GM19193 (cell line): ENCODE measurements around the gene DNAH1.

Experiments used
- POLR2A ChIP-seq: IDR thresholded peaks from 4 replicates; pipeline ENCODE4 v1.6.1; 2011; ENCODE audit not compliant: insufficient read depth, insufficient read length; ENCODE audit errors: extremely low read depth

DNAH1 gene

DNA sequence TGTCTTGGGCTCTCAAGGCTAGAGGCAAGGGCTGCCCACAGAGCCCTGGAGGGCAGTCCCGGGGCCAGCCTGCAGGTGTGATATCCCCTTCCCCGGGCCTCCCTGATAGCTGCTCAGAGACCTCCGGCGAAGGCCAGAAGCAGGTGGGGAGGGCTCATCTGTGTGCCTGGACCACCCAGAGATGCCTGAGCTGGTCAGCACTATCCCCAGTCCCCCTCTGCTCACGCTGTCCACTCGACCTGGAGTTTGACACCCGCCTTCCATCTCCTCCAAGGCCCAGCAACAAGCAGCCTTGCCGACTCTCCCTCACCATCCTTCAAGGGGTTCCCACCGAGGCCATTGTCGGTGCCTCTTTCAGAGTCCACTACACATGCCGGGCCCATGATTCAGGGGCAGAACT, 39.4 kb downstream of the DNAH1 start:
- TF ChIP-seq POLR2A: no peak

DNA sequence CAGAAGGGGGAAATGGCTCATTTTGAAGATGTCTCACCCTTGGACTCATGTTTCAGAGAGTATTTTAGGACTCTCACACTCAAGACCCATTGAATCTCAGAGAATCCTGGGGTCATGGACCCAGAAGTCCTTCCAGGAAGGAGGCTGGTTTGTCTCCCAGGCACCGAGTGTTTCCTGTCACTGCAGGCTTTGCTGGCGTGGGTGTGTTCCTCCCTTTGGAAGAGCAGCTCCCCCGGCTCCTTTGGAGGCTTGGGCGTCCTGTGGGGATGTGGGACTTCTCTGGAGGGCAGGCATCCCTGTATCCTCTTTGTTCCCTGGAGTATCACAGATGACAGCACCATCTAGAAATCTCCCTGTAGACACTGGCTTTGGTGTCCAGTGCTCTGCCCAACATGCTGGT, 40.0 kb downstream of the DNAH1 start:
- no peak for TF ChIP-seq POLR2A

DNA sequence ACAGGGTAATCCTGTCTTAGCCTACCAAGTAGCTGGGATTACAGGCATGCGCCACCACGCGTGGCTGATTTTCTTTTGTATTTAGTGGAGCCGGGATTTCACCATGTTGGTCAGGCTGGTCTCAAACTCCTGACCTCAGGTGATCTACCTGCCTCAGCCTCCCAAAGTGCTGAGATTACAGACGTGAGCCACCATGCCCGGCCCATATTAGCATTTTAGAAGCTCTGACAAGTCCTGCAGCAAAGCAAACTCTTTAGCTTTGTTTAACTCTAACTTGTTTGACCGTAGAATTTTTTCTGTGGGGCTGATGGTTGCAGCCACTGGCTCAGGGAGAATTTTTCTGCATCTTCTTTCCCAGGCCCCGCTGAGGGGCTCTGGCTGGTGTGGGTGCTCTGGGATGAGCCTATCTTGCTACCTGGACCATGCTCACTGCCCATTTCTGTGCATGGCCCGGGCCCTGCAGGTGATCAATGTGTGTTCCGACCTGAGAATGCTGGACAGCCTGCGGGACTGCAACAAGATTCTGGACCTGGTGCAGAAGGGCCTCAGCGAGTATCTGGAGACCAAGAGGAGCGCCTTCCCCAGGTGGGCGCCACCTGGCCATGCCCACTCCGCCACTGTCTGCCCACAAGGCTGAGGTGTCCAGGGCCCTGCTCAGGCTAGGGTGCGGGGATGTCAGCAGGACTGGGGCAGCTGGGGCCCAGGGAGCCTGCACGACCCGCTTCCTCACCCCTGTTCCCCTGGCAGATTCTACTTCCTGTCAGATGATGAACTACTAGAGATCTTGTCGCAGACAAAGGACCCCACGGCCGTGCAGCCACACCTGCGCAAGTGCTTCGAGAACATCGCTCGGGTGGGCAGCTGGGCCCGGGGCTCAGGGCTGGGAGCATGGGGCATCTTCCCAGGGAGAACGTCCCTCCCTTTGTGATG, 41.3 kb downstream of the DNAH1 start:
- no peak for TF ChIP-seq POLR2A

DNA sequence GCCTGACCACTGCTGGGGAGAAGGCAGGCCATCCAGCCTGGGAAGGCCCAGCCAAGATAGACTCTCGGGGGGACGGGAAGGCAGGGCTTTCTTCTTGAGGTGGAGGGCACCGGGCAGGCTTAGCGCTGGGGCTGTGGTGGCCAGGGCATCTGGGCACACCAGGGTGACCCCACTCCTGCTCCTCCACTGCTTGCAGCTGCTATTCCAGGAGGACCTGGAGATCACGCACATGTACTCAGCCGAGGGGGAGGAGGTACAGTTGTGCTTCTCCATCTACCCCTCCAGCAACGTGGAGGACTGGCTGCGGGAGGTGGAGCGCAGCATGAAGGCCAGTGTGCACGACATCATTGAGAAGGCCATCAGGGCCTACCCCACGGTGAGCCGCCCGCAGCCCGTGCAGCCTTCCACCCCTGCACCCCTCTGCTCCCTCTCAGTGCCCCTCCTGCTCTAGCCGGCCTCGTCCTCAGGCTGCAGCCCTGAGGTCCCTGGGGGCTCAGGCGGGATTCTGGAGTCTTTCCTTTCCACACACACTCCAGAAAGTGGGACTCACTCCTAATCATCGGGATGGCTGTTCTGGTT, 42.3 kb downstream of the DNAH1 start:
- TF ChIP-seq POLR2A: no peak

DNA sequence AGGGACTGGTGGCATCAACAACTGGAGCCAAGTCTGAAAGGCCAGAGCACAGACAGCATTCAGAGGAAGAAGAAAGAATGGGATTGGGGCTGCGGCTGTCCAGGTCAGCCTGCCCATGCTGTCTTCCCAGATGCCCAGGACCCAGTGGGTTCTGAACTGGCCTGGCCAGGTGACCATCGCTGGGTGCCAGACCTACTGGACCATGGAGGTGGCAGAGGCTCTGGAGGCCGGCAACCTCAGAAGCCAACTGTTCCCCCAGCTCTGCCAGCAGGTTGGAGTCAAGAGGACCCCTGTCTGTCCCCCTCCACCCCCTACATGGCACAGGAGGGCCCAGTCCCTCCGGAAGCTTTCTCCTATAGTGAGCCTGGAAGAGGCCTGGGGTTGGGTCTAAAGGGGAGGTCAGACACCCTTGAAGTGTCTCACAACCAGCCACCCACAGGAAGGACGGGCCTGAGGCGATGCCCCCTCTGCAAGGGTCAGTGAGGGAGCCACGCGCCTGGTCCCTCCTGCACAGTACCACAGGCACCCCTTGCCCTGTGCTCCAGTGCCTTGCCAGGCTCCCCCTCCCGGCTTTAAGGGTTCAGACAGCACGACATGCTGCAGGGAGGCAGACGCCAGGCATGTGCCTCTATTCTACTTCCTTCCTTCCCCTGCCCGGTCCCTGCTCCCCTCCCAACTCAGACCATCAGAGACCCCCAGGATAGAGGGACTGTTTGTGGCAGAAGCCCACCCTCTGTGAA, 43.2 kb downstream of the DNAH1 start:
- no peak for TF ChIP-seq POLR2A

DNA sequence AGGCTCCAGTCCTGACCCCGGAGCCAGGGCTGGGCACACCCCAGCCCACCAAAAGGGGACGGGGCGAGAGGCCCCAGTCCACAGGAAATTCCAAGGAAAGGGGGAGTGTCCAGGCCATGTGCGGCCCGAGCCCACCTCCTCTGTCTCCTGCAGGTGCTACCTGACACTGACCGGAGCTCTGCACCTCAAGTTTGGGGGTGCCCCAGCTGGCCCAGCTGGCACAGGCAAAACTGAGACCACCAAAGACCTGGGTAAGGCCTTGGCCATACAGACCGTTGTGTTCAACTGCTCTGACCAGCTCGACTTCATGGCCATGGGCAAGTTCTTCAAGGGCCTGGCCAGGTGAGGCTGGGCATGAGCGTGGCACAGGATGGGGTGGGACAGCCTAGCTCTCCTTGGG, 44.9 kb downstream of the DNAH1 start:
- no peak for TF ChIP-seq POLR2A

DNA sequence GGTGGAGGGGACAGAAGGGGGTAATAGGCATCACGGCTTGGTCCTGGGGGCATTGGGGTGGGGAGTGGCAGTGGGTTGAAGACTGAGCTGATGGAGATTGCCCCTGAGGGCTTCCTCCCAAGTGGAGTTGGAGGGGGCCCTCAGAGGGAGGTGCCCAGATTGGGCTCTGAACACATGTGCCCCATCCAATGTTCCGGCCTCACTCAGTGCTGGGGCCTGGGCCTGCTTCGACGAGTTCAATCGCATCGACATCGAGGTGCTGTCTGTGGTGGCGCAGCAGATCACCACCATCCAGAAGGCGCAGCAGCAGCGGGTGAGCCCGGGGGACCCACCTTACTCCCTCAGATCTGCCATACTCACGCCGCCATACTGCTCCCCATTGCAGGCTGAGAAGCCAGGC, 45.3 kb downstream of the DNAH1 start:
- TF ChIP-seq POLR2A: no peak

DNA sequence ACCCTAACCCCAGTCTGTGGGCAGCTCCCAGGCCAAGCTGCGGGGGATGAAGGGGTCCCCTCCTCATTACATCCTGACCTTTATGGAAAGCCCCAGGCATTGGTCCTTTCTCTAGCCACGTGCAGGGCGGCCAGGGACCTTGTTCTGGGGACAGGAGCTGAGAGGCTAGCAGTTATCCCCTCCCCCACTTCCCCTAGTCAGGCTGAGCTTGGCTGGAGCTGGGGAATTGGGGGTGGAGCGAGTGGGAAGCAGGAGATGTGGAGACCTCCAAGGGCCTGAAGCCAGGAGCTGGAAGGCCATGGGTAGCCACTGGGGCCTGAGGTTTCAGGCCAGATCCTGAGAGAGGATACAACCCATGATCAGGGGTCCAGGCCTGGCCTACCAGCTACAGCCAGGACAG, 45.8 kb downstream of the DNAH1 start:
- no peak for TF ChIP-seq POLR2A

DNA sequence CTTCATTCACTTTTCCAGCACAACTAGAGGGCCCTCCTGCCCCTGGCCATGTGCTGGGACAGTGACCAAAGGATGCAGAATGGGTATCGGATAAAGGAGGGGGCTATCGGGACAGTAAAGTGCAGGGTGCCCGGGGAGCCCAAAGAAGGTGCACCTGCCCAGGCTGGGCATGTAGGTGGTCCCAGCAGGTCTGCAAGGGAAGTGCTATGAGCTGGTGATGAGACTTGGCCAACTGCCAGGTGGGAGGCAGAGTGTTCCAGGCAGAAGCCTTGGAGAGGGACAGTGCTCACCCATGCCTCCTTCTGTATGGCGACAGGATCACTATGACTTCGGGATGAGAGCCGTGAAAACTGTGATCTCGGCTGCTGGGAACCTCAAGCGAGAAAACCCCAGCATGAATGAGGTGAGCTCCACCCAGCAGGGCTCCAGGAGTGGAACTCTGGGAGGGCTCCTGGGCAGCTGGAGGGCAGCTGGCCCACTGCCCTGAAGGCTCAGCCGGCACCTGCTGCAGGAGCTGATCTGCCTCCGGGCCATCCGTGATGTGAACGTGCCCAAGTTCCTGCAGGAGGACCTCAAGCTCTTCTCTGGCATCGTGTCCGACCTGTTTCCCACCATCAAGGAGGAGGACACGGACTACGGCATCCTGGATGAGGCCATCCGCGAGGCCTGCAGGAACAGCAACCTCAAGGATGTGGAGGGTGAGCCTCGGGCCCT, 48.4 kb downstream of the DNAH1 start:
- TF ChIP-seq POLR2A: no peak

DNA sequence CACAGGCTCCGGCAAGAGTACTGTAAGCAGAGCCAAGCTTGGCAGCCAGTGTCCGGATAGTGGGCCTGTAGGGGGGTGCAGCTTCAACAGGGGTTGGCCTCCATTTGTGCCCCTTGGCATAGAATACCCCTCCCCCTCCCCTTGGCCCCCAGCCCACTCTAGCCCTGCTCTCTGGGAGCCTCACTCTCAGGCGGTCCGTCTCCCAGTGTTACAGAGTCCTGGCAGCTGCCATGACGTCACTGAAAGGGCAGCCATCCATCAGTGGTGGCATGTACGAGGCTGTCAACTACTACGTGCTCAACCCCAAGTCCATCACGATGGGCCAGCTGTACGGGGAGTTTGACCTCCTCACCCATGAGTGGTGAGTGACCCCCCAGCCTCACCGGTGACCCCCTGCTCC, 50.4 kb downstream of the DNAH1 start:
- TF ChIP-seq POLR2A: no peak

DNA sequence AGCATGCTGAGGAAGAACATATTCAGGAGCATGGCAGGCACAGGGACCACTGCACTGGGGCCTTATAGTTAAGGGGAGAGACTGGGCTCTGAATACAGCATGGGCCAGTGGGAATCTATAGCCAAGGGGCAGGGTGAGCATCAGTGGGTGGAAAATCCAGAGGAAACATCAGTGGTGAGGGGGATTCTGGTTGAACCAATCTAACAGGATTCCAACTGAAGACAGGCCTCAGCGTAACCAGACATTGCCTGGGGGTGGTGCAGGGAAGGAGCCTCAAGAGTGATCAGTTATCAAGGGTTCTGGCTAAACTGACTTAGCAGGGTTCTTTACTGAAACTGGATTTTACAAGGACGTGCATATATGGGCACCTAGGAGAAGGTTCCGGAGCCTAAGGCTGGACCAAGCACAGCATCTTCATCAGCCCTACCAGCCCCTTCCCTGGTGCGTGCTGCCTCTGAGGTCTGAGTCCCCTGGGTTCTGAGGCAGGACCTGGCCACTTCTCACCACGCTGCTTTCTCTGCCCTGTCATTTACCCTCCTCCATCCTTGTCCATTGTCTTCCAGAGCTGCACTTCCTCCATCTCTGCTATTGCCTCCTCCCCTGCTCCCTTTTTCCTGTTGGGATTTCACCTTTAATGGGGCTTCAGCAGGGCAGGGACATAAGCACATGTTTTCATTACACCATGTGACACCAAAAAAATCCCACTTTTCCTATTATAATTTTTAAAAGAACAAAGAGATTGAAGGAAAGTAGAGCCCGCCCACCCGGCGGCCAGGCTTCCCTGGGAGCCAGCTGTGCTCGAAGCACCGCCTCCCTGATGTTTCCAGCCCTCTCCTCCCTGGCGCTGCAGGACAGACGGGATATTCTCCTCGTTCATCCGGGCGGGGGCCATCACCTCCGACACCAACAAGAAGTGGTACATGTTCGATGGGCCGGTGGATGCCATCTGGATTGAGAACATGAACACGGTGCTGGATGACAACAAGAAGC, 52.1 kb downstream of the DNAH1 start:
- no peak for TF ChIP-seq POLR2A

DNA sequence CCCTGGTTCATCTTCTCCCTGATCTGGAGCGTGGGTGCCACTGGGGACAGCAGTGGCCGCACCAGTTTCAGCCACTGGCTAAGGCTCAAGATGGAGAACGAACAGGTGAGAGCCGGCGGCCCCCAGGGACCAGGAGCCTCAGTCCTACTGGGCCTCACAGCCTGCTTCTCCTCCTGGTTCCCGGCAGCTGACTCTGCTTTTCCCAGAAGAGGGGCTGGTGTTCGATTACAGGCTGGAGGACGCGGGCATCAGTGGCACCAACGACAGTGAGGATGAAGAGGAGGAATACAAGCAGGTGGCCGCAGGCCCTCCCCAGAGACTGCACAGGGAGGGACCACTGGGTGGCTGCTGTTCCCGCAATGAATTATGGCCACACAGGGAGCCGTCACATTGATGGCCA, 54.4 kb downstream of the DNAH1 start:
- TF ChIP-seq POLR2A: no peak

DNA sequence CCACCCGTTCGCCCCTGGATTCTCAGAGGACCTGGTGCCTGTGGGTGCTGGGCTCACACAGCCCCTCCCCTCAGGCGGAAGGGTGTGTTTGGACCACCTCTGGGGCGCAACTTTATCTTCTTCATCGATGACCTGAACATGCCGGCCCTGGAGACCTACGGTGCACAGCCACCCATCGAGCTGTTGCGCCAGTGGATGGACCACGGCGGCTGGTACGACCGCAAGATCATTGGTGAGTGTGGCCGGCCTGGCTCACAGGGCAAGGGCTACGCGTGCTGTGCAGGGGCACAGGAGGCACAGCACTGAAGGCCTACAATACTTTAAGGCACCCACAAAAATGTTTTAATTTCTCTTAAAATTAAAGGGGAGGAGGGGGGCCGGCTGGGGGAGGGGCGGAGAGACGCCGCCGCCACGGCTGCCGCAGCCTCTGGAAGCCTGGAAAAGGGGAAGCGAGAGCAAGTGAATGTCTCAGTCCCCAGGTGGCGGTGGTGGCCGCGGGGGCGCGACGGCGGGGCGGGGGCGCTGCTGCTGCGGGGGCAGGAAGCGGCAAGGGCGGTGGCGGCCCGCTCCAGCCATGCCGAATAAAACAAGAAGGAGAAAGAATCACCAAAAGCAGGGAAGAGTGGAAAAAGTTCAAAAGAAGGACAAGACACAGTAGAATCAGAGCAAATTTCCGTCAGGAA, 56.8 kb downstream of the DNAH1 start:
- no peak for TF ChIP-seq POLR2A
